ENCODE results near the gene S100P.
A peak's percentile ranks its signal among the peaks of the same experiment; 100 is the strongest.
"Not testable (repeated sequence)": the region's sequence is repeated elsewhere in the genome, so short reads cannot be mapped to it uniquely, and the experiment has no call there.

Gene S100P

DNA sequence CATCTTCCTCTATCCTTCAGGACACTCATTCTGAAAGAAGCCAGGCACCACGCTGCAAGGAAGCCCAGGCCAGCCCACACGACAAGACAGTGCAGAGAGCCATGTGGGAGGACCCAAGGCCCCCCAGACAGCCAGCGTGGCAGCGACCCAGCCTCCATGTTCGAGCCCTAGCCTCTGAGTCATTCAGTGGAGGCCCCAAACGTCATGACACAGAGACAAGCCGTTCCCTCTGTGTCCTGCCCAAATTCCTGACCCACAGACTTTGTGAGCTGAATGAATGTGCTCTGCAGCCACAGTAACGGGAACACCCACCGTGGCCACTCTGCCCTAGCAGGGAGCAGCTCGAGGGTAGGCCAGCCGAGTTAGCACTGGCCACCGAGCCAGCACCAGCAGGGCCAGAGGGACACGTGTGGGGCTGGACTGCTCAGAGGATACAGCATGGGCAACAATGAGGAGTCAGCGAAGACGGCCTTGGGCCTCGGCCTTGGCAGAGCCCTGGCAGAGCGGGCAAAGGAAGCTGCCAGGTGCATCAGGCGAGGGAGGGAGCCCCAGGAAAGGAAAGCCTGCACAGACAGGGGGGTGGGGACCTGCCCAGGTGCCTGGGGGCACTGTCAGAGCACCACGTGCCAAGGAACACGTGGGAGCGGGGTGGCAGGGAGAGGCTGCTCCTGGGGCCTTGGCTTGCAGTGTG is 30.9 kb downstream of the S100P start:
- no peak for DNase-seq (ENCODE audit: low read depth)

DNA sequence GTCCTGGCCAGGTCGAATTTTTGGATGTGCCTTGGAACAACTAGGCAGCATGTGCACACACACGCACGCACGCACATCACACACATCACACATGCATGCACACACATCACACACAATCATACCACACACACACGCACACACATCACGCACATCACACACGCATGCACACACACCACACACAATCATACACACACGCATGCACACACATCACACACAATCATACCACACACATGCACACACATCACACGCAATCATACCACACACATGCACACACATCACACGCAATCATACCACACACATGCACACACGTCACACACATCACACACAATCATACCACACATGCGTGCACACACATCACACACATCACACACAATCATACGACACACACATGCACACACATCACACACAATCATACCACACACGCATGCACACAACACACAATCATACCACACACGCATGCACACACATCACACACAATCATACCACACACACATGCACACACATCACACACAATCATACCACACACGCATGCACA is 31.8 kb downstream of the S100P start:
- DNase-seq (ENCODE audit: low read depth): not testable (repeated sequence)

DNA sequence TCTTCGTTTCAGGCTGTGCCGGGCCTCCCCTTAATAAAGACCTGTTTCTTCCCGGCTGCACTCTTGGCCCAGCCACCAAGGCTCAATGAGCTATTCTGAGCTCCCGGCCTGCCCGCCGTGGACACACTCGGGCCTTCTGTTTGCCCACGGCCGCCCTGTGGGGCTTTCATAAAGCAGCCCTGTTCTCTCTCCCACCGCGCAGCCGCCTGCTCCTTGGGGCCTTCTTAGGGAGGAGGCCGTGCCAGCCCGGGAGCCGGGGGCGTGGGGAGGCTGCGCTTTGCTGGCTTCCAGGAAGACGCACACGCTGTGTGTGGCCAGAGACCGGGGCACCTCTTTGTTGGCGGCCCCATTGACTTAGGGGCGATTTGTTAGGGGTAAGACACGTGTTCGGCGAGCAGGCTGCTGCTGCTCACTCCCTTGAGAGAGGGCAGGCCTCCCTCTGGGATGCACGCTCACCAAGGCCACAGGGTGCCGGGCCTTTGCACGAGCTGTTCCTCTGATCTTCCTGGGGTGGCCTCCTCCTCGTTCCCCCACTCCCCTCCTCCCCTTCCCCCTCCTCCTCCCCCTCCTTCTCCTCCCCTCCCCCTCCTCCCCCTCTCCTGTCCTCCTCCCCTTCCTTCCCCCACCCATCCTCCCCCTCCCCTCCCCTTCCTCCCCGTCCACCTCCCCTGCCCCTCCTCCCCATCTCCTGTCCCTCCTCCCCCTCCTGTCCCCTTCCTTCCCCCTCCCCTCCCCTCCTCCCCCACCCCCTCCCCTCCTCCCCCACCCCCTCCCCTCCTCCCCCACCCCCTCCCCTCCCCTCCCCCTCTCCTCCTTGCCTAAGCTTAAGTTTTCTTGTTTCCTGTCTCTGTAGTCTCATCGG is 33.6 kb downstream of the S100P start:
- DNase-seq (ENCODE audit: low read depth): peak; percentile 30

DNA sequence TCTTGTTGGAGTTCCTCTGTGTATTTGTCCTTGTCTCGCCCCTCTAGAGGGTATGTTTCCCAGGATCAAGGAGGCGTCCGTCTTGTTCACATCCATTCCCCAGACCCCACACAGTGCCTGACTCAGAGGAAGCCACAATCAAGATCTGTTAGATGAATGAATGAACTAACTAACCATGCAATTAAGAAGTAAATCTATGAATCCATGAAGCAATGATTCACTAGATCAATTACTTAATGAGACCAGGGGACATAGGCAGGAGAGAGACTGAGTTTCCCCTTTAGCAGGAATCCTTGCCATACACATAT is 34.2 kb downstream of the S100P start:
- peak; percentile 35 for DNase-seq (ENCODE audit: low read depth)

DNA sequence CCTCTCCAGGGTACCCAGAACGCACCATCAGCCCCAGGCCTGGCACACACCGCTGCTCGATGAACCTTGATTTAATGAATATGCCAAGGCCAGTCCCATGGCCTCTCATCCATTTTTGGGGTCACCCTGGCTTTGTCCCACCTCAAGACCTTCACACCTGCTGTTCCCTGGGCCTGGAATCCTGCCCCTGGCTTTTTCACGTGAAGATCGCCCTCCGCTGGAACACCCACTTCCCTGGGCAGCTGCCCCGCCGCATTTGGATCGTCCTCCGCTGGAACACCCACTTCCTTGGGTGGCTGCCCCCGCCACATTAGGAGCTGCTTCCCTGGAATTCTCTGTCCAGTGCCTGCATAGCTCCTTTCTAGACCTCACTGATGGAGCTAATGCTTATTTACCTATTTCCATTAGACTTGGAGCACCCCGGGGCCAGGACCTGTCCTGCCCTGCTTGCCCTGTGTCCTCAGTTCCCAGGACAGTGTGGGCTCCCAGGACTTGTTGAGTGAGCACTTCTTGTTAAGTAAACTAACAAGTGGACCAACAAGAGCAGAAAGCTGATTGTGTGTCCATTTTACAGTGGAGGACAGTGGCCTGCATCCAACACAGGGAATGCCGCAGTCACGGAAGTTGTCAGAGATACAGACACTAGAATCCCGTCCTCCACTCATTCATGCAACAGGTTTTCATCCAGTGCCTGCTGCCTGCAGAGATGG is 34.8 kb downstream of the S100P start:
- DNase-seq (ENCODE audit: low read depth): no peak

DNA sequence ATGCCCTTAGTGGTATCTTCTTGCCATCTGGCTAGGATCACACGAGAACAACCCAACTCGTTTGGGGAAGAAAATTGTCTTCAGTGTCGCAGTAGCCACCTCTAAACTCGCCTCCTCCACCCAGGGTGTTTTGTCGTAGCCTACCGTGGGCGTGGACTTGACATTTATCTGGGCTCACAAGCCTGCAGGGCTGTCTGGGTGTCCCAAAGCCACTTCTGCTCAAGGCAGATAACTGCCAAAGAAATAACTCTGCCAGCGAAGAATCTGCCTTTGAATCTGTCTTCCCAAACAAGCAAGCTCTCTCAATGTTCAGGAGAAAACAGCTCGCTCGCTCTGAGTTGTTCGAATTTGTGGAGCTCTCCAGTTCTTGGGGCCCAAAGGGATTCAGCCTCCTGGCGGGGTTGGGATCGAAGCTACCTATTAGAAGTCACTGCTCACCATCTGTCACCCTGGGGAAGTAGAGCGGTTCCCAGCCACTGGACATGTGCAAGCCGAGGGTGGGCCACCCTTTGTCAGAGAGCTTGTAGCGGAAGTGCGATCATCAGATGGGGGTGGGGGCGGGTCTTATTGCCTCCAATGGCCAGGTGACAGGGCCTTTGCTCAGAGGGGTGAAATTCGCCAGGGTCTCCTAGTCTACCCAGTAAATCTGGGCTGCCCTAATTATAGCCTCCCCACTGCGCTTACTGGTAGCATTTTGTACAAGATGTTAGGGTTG is 37.1 kb downstream of the S100P start:
- DNase-seq (ENCODE audit: low read depth): no peak

DNA sequence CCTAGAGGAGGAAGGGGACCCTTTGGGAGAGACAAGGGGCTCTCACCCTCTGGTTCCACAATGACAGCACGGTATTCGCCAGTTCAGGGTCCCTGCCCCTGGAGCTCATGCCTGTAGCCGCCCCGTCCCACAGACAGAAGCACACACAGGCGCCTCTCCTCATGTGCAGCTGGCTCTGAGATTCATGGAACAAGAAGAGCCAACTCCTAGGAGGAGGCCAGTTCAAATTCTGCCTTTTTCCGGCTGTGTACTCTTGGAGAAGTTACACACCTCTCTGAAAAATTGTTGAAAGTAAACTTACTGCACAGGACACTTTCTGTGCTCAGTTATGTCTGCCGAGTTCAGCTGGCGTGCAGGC is 37.6 kb downstream of the S100P start:
- DNase-seq (ENCODE audit: low read depth): no peak

DNA sequence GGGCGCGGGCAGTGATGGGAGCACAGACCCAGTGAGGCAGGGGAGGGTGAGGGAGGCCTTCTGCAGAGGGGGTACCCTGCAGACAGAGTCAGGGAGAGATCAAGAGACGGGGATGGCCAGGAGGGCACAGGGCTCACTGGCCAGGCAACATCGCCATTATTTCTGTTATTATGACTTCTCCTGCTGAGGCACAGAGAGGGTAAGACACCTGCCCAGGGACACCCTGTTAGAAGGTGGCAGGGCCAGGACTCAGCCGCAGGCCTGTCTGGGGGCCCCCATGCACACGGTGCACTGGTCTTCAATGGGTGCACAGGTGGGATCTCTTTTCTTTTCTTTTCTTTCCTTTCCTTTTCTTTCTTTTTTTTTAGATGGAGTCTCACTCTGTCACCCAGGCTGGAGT is 38.1 kb downstream of the S100P start:
- DNase-seq (ENCODE audit: low read depth): no peak

DNA sequence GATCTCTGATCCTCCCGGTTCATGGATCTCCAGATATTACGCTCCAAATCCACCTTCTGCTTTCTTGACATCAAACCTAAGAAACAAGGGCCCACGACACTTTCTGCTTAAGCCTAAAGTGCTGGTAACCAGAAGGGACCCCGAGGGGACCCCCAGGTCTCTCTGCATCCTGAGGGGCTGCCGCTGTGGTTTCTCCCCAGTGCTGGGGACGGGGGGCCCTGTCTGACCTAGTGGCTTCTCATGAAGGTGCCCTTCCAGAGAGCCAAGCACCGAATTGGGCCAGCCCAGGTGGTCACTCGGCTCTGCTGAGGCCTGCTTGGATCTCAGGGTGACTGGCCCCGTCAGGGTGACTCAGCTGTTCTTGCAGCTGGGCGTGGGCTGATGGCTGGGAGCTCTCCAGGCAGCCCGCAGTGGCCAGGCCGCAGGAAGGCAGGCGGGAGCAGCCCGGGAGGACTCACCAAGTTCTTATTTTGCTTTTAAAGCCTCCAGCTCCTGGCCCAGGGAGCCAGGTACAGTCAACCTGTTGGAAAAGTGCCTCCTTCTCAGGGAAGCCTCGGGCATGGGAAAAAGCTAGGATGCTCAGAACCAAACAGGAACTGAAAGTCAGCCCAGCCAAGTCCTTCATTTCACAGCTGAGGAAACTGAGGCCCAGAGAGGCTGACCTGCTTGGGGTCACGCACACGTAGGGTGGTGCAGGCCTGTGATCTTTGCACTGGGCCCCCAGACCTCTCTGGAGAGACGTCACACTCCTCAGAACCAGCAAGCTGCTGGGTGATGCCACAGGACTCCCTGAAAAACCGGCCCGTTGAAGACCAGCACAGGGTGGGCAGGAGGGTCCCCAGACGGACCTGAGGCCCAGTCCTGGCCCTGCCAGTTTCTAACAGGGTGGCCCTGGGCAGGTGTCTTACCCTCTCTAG is 39.0 kb downstream of the S100P start:
- DNase-seq (ENCODE audit: low read depth): peak; percentile 95

DNA sequence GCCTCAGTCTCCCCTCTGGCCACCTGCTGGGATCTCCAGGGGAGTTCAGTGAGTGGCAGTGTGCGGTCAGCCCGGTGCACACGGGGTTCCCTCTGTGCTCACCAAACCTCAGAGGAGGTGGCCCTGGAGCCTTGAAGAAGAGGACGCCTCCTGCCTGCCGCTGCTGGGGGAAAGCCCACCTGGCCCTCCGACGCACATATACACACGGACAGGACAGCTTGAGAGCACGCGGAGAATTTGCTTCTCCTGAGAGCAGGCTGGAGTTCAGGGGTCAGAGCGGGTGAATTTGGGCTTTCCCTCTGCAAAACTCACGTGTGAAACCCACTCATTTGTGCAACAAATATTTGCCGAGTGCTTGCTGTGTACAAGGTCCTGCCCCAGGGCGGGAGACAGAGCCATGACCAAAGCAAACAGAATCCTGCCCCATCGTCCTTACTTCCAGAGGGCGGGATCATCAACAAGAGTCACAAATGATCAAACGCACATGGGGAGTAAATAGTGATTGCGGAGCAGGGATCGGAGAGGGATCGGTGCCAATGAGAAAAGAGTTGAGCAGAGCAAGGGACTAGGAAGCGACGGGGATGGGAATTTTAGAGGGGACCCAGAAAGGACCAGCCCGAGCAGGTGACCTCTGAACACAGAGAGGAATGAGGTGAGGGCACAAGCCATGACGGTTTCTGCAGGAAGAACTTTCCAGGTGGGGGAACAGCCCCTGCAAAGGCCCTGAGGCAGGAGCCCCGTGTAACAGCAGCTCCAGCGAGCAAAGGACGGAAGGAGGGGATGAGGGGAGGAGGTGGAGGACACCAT is 39.9 kb downstream of the S100P start:
- no peak for DNase-seq (ENCODE audit: low read depth)

DNA sequence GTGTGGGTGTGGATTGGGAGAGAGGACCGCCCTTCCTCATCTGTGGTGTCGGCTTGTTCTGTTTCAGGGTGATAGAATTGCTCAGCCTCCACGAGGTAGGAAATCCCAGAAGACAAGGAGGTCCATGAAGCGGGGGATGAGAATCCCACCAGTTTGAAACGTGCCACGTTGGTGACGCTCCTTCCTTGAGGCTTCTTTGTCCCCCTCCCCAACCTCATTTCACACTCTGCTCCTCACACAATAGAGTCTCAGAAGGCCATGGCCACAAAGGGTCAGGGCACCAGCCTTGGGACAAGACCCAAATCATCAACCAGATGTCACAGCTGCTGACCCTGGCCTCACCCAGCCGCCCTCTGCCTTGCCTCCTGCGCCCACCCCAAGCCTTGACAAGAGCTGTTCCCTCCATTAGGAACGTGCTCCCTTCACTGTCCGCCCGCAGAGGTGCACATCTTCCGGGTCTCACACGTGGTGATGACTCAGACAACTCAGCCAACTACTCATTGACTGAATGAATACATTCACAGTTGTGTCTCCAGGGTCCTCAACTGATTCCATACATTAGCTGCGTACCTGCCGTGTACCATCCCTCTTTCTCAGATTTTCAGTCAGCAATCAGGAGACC is 40.6 kb downstream of the S100P start:
- DNase-seq (ENCODE audit: low read depth): no peak

DNA sequence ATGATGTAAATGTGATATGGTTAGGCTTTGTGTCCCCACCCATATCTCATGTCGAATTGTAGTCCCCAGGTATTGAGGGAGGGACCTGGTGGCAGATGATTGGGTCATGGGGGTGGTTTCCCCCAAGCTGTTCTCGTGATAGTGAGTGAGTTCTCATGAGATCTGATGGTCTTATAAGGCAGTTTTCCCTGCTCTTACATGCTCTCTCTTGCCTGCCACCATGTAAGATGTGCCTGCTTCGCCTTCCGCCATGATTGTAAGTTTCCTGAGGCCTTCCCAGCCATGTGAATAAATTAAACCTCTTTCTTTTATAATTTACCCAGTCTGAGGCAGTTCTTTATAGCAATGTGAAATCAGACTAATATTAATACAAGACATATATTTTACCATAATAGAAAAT is 46.2 kb downstream of the S100P start:
- DNase-seq (ENCODE audit: low read depth): no peak

DNA sequence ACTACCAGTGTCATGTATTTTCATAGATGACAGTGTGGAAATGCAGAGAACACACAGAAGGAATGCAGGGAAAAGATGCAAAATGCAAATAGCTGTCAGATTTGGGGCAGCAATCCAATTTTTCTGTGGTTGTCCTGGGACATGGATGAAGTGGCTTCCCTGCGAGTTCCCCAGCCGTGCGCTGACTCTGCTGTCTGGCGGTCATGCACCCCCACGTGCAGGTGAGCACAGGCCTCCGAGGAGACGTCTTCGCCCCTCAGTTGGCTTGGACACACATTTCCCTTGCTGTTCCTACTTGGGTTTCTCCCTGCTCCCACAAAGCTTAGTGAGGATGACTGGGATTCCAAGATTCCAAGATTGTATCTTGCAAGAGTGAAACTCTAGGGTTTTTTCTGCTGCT is 46.7 kb downstream of the S100P start:
- no peak for DNase-seq (ENCODE audit: low read depth)

DNA sequence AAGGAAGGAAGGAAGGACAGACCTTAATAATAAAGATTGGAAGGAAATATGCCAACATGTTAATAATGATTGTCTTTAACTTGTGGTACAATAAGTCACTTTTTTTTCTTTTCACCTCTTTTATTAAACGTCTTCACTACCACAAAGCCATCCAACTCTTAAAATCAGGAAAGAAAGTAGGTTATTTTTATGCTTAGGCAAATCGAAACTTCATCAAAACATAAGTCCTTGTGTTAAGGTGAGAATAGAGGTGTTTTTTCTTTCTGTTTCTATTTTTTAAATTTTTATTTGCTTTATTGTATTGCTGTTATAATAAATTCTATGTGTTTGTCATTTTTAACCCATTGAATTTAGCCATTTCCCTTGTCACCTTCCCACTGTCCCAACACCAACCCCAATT is 48.8 kb downstream of the S100P start:
- no peak for DNase-seq (ENCODE audit: low read depth)

DNA sequence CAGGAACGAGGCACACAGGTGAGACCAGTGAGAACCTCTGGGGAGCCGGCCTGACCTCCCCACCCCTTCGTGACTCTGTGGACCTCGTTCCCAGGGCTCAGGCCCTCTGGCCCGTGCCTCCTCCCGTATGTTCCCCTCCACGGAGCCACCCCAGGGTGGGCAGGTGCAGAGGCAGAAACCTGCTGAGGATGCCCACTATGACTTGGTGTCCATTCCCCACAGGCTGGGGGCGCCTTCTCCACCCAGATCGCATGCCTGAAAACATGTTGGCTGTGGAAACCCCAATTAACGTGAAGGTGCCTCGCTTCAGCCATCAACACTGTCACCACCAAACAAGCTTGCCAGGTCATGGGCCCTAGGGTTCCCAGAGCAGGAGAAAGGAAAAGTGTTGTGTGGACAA is 49.3 kb downstream of the S100P start:
- no peak for DNase-seq (ENCODE audit: low read depth)

All from iris pigment epithelial cell (primary cell).